Renal cortex interstitium (tissue), 11 donors: Measurements from ENCODE around the gene DIAPH2. TPM values are rescaled to one million over a fixed set of nuclear protein-coding genes. Genes with fewer than 3 reads are reported as not detected.

ENCODE experiments used
- DNase-seq, 11 donors: peaks; one replicate each; pipeline ENCODE4 v3.0.0-alpha.2; 2013; ENCODE audit warnings: low read depth in 9 of 11, low spot score in 4 of 11; ENCODE audit errors: extremely low read depth in 1 of 11
- polyA plus RNA-seq, 3 donors: library from polyadenylated mRNA; unstranded; fragments of 120-200 nt; gene quantifications; one replicate each; pipeline ENCODE4 v1.2.1, GENCODE V29; 2013; ENCODE audit not compliant: insufficient read length in 3 of 3

Gene DIAPH2
- polyA plus RNA-seq, 3 donors, result 7.8 to 8.9 (median 8.7) TPM

DNA sequence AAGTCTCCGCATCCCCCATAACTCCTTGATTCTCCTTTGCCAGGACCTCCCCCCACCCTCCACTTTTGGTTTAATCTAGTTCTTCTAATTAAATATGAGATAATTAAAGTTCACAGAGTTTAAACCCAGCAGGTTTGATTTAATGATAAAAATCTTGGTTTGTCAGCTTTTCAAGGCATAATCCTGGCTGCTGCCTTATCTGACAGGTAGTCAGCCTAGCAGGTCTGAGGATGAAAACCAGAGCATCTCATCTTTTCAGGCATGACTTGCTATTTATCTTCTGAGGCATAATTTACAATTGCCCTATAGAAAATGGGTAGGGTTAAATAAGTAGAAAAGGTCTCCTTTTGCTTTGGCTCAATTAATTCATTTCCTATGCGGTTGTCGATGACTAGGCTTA is 790.3 kb downstream of the DIAPH2 start:
- DNase-seq, result no peak

- no peak for DNase-seq
Measured at GRCh38 chrX:97479106-97479890, 794.7 kb downstream of the DIAPH2 start.

- no peak for DNase-seq
Measured at GRCh38 chrX:97481228-97481627, 796.6 kb downstream of the DIAPH2 start.

- DNase-seq, result no peak
Measured at GRCh38 chrX:97482666-97483300, 798.1 kb downstream of the DIAPH2 start.

GRCh38 chrX:97490656-97491055 is 806.0 kb downstream of the DIAPH2 start:
- no peak for DNase-seq

GRCh38 chrX:97494756-97495372 is 810.2 kb downstream of the DIAPH2 start:
- DNase-seq, result no peak

GRCh38 chrX:97498093-97498492 is 813.5 kb downstream of the DIAPH2 start:
- DNase-seq, result no peak

DNA sequence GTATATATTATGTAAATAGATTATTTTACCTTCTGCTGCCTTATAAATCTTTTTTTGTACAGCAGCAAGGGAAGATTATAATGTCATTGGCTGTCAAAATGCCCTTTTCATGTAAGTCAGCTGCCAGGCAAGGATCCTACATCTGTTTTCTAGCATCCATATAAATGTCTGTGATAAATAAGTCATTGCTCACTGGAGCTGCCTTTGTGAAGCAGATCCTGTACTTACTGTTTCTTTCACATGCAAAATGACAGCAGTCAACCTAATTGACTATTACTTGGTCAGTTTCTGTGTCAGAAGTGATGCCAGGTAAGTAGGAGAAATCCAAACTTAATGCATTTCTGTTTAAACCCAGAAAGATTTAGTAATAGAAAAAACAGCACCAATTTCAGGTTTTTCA is 819.8 kb downstream of the DIAPH2 start:
- no peak for DNase-seq

- no peak for DNase-seq
Measured at GRCh38 chrX:97517763-97518162, 833.1 kb downstream of the DIAPH2 start.

DNA sequence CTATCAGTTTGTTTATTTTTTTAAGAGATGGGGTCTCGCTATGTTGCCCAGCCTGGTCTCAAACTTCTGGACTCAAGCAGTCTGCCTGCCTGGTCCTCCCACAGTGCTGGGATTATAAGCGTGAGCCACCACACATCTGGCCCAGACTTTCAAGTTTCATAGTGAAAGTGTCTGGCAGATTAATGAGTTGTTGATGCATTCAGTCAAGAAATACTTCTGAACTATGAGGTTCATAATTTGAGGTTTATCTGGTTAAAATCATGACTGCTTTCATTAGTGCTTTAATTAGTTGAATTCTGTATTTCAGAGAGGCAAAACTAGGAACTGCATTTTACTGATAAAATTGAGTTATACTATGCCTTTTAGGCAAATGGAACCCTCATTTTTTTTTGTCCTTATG is 837.7 kb downstream of the DIAPH2 start:
- DNase-seq, result no peak

DNA sequence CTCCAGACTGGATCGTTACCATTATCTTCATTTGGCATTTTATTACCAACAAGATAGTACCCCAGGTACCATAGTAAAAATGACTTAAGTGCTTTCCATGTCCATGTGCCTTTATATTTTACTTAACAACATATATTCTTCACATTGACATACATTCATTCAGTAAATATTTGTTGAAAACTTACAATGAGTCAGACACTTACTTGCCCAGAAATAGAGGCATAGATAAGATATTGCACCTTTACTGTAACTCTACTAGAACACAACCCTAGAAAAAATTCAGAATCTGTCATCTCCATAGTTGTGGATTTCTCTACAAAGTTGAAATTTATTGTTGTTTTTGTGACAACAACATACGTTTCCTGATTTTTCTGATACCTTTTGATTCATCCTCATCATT is 839.7 kb downstream of the DIAPH2 start:
- no peak for DNase-seq

DNA sequence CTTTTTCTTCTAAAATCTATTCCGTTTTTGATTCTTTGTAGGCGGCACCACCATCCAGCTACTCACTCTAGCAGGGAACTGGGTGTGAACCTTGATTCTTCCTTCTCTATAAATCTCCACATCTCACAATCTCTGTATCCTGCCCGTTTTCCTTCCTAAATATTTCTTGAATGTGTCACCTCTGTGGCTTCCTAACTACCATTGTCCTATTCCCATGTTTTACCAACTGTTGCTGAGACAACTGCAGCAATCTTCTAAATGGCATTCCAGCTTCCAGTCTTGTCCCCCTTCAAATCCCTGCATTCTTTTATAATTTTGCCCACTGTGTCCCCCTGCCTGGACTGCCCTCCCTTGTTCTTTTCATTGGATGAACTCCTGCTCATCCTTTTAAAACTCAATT is 840.4 kb downstream of the DIAPH2 start:
- no peak for DNase-seq

DNA sequence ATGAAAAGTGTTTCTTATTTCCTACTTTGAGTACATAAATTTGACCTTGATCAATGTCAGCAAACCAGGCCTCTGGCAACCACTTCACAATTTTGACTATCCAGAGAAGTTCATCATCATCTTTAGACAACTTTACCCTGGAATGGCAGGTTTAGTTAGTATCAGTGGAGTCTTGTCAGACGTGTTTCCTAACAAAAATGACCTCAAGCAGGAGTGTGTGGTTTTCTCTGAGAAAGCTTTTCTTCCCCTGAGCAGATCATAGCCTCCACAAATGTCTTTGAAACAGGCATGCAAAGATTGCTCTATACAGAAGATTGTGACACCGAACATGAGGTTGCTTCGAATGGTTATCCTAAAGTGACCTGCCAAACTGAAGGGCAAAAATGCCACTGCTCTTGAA is 841.3 kb downstream of the DIAPH2 start:
- DNase-seq, result no peak

GRCh38 chrX:97527725-97528124 is 843.1 kb downstream of the DIAPH2 start:
- no peak for DNase-seq

GRCh38 chrX:97529536-97530200 is 845.0 kb downstream of the DIAPH2 start:
- DNase-seq, result no peak

GRCh38 chrX:97531825-97532224 is 847.2 kb downstream of the DIAPH2 start:
- no peak for DNase-seq

DNA sequence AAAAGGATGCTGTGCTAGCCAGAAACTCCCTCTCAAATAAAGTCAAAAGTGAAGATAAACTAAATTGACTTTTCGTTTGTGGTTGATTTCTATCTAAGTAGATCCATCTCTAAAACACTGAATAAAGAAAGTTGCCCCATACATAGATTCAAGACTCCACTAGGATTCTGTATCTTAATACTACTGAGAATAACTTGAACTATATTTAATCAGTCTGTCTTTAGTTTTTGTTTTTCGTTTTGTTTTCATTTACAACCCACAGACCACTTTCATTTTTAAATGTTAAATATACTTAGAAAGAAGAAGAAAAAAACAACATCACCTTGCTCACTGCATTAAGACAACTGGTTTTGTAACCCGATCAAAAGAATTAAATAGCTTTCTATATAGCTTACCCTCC is 854.1 kb downstream of the DIAPH2 start:
- no peak for DNase-seq

DNA sequence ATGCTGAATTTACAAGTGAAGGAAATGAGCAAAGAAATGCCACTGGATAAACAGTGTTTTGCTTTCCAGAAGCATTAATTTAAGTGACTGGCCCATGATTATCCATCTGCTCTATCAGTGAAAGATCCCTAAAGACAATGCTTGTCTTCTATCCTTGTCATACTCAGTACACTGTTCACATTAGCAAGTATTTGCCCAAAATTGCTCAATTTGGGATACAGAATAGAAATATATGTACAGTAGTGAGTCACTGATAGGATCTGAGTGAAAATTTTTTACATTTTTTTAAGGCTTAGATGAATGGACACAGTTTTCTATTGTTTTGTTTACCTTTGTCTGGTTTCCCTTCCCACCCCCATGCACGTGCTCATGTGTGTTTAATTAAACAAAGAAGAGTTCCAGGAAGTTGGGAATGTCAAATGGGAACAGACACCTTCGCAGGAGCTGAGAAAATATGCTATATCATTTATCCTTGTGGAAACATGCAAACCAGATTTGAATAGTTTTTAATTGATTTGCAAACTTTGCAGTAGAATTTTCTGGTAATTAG is 855.4 kb downstream of the DIAPH2 start:
- no peak for DNase-seq

- DNase-seq, result no peak
Measured at GRCh38 chrX:97547877-97548578, 863.4 kb downstream of the DIAPH2 start.
